HAP-1 (cell line): ENCODE results near the gene C5AR2.
A peak's percentile ranks its signal among the peaks of the same experiment; 100 is the strongest.
"Not testable (repeated sequence)": the region's sequence is repeated elsewhere in the genome, so short reads cannot be mapped to it uniquely, and the experiment has no call there.

Source experiments
- DNase-seq, 2 experiments: peaks; one replicate each; pipeline ENCODE4 v3.0.0-alpha.2; 2016 to 2020; ENCODE audit warnings: low spot score in 2 of 2
- H3K27me3 ChIP-seq: fragments of 250-450 bp; sonication (Bioruptor Pico); 2 replicates; pipeline ENCODE4 v1.5.1; 2020; ENCODE audit warnings: low read depth, mild to moderate bottlenecking, moderate library complexity
- H3K36me3 ChIP-seq: fragments of 250-450 bp; sonication (Bioruptor Pico); replicated peaks from 2 replicates; pipeline ENCODE4 v1.5.1; 2020; ENCODE audit warnings: mild to moderate bottlenecking
- H3K4me1 ChIP-seq: fragments of 250-450 bp; sonication (Bioruptor Pico); 2 replicates; pipeline ENCODE4 v1.5.1; 2020; ENCODE audit warnings: mild to moderate bottlenecking
- H3K4me3 ChIP-seq: fragments of 250-450 bp; sonication (Bioruptor Pico); 2 replicates; pipeline ENCODE4 v1.5.1; 2020; ENCODE audit warnings: mild to moderate bottlenecking, moderate library complexity
- H3K9me3 ChIP-seq: fragments of 250-450 bp; sonication (Bioruptor Pico); 2 replicates; pipeline ENCODE4 v1.5.1; 2020; ENCODE audit warnings: mild to moderate bottlenecking, moderate library complexity
- in situ Hi-C: fragments of 300-500 bp; cut with MboI; formaldehyde crosslinking; loops from 3 replicates; pipeline ENCODE4 v1.14.3; 2020; ENCODE audit warnings: low sequenced_read_pairs, inconsistent platforms, mixed read lengths

The C5AR2 gene

GRCh38 chr19:47339196-47339880, 7.4 kb downstream of the C5AR2 start:
- Histone ChIP-seq H3K36me3 (no peaks in the 10 kb centered on the region), H3K4me3 (no peak overlapping the region), H3K27me3 (no peaks in the 10 kb centered on the region), H3K9me3 (no peaks in the 10 kb centered on the region), H3K4me1 (no peaks in the 10 kb centered on the region)
- no peak for DNase-seq
- in situ Hi-C loops: no loop called here

GRCh38 chr19:47340477-47341208, 8.7 kb downstream of the C5AR2 start:
- in situ Hi-C loops: no loop called here
- no peaks in the 10 kb centered on the region for H3K9me3 ChIP-seq
- H3K27me3 ChIP-seq: no peaks in the 10 kb centered on the region
- no peaks in the 10 kb centered on the region for H3K4me1 ChIP-seq
- DNase-seq: no peak
- no peaks in the 10 kb centered on the region for H3K36me3 ChIP-seq
- no peak overlapping the region for H3K4me3 ChIP-seq

GRCh38 chr19:47341734-47342133, 9.8 kb downstream of the C5AR2 start:
- in situ Hi-C loops: no loop called here
- Histone ChIP-seq H3K36me3 (no peaks in the 10 kb centered on the region), H3K27me3 (no peaks in the 10 kb centered on the region), H3K9me3 (no peaks in the 10 kb centered on the region), H3K4me1 (no peaks in the 10 kb centered on the region), H3K4me3 (no peak overlapping the region)
- DNase-seq: no peak

GRCh38 chr19:47343194-47343802, 11.3 kb downstream of the C5AR2 start:
- Histone ChIP-seq H3K9me3 (no peaks in the 10 kb centered on the region), H3K4me3 (no peak overlapping the region), H3K4me1 (no peaks in the 10 kb centered on the region), H3K27me3 (no peaks in the 10 kb centered on the region), H3K36me3 (no peaks in the 10 kb centered on the region)
- in situ Hi-C loops: no loop called here
- no peak for DNase-seq

GRCh38 chr19:47344425-47344824, 12.4 kb downstream of the C5AR2 start:
- Histone ChIP-seq H3K4me3 (no peak overlapping the region), H3K36me3 (no peaks in the 10 kb centered on the region; the same call in 1 of the 2 replicates), H3K9me3 (no peaks in the 10 kb centered on the region), H3K4me1 (peaks cover 4% of the 10 kb centered on the region), H3K27me3 (no peaks in the 10 kb centered on the region)
- in situ Hi-C loops: no loop called here
- DNase-seq: no peak

- DNase-seq, H3K9me3 ChIP-seq, H3K36me3 ChIP-seq, H3K4me1 ChIP-seq, H3K4me3 ChIP-seq, in situ Hi-C loops, H3K27me3 ChIP-seq: not testable (repeated sequence)
Measured at GRCh38 chr19:47346024-47346423, 14.0 kb downstream of the C5AR2 start.

GRCh38 chr19:47348819-47349795, 17.1 kb downstream of the C5AR2 start, which contains the start of gene DHX34:
DHX34 (plus strand) TSS chr19:47349315; CDS start chr19:47353031, 3,716 bp downstream.
- H3K4me3 ChIP-seq: peak within 1 kb of the TSS; percentile 96
- in situ Hi-C loops: no loop called here
- no peaks in the 10 kb centered on the region for H3K27me3 ChIP-seq
- H3K4me1 ChIP-seq: peaks cover 8% of the 10 kb centered on the region
- no peaks in the 10 kb centered on the region for H3K9me3 ChIP-seq
- H3K36me3 ChIP-seq: peaks cover 23% of the 10 kb centered on the region
- DNase-seq: peak; percentile 95 to 99

GRCh38 chr19:47350630-47351029, 18.7 kb downstream of the C5AR2 start:
- DNase-seq: no peak
- H3K4me3 ChIP-seq: no peak overlapping the region
- in situ Hi-C loops: no loop called here
- no peaks in the 10 kb centered on the region for H3K27me3 ChIP-seq
- peaks cover 8% of the 10 kb centered on the region for H3K4me1 ChIP-seq
- H3K36me3 ChIP-seq: peaks cover 38% of the 10 kb centered on the region
- H3K9me3 ChIP-seq: no peaks in the 10 kb centered on the region

- no peaks in the 10 kb centered on the region for H3K27me3 ChIP-seq
- in situ Hi-C loops: no loop called here
- no peaks in the 10 kb centered on the region for H3K9me3 ChIP-seq
- H3K4me1 ChIP-seq: peaks cover 8% of the 10 kb centered on the region
- DNase-seq: peak in 1 of 2 experiments; percentile 26
- H3K36me3 ChIP-seq: peaks cover 47% of the 10 kb centered on the region
- H3K4me3 ChIP-seq: no peak overlapping the region
Measured at GRCh38 chr19:47351548-47351947, 19.6 kb downstream of the C5AR2 start.

- H3K4me1 ChIP-seq: peaks cover 8% of the 10 kb centered on the region
- no peak for DNase-seq
- in situ Hi-C loops: no loop called here
- peaks cover 53% of the 10 kb centered on the region for H3K36me3 ChIP-seq
- H3K4me3 ChIP-seq: no peak overlapping the region
- H3K9me3 ChIP-seq: no peaks in the 10 kb centered on the region
- no peaks in the 10 kb centered on the region for H3K27me3 ChIP-seq
Measured at GRCh38 chr19:47352095-47352494, 20.1 kb downstream of the C5AR2 start.

GRCh38 chr19:47353307-47353712, 21.3 kb downstream of the C5AR2 start:
- DNase-seq: no peak
- H3K4me1 ChIP-seq: peaks cover 8% of the 10 kb centered on the region
- H3K36me3 ChIP-seq: peaks cover 65% of the 10 kb centered on the region
- H3K9me3 ChIP-seq: no peaks in the 10 kb centered on the region
- in situ Hi-C loops: no loop called here
- H3K27me3 ChIP-seq: no peaks in the 10 kb centered on the region
- H3K4me3 ChIP-seq: no peak overlapping the region

GRCh38 chr19:47356900-47357299, 24.9 kb downstream of the C5AR2 start:
- Histone ChIP-seq H3K9me3 (no peaks in the 10 kb centered on the region), H3K36me3 (peaks cover 96% of the 10 kb centered on the region), H3K27me3 (no peaks in the 10 kb centered on the region), H3K4me1 (no peaks in the 10 kb centered on the region), H3K4me3 (no peak overlapping the region)
- DNase-seq: no peak
- in situ Hi-C loops: no loop called here
